ENCODE results near the gene MAPT.
"Not testable (repeated sequence)": the region's sequence is repeated elsewhere in the genome, so short reads cannot be mapped to it uniquely, and the experiment has no call there.

MAPT gene

GRCh38 chr17:45936610-45937009 is 42.3 kb downstream of the MAPT start:
- Histone ChIP-seq H3K4me3 (ENCODE audit: low read depth, low read length) (no peak overlapping the region), H3K36me3 (replicated peaks) (no peaks in the 10 kb centered on the region), H3K27me3 (replicated peaks) (peaks cover 4% of the 10 kb centered on the region), H3K27ac (no peak overlapping the region)
- no peak for DNase-seq
- in situ Hi-C loops (cut with HindIII; ENCODE audit: low pct_ligation_motif_present, low sequenced_read_pairs) = no loop called here
- no peak for TF ChIP-seq CTCF (IDR thresholded peaks at IDR 0.05; ENCODE audit: low read depth, low read length, missing control alignments)

GRCh38 chr17:45937186-45937585 is 42.8 kb downstream of the MAPT start:
- in situ Hi-C loops (cut with HindIII; ENCODE audit: low pct_ligation_motif_present, low sequenced_read_pairs); H3K27me3 ChIP-seq (replicated peaks); DNase-seq; H3K36me3 ChIP-seq (replicated peaks); H3K4me3 ChIP-seq (ENCODE audit: low read depth, low read length); H3K27ac ChIP-seq: not testable (repeated sequence)

- in situ Hi-C loops (cut with HindIII; ENCODE audit: low pct_ligation_motif_present, low sequenced_read_pairs) = no loop called here
- DNase-seq = no peak
- no peak for TF ChIP-seq CTCF (IDR thresholded peaks at IDR 0.05; ENCODE audit: low read depth, low read length, missing control alignments)
- Histone ChIP-seq H3K27me3 (replicated peaks) (peaks cover 4% of the 10 kb centered on the region), H3K36me3 (replicated peaks) (no peaks in the 10 kb centered on the region), H3K4me3 (ENCODE audit: low read depth, low read length) (no peak overlapping the region), H3K27ac (no peak overlapping the region)
Measured at GRCh38 chr17:45939395-45939794, 45.0 kb downstream of the MAPT start.

- TF ChIP-seq CTCF (IDR thresholded peaks at IDR 0.05; ENCODE audit: low read depth, low read length, missing control alignments) = no peak
- no peak for DNase-seq
- H3K36me3 ChIP-seq (replicated peaks) = no peaks in the 10 kb centered on the region
- H3K27me3 ChIP-seq (replicated peaks) = peaks cover 4% of the 10 kb centered on the region
- no peak overlapping the region for H3K27ac ChIP-seq
- H3K4me3 ChIP-seq (ENCODE audit: low read depth, low read length) = no peak overlapping the region
- in situ Hi-C loops (cut with HindIII; ENCODE audit: low pct_ligation_motif_present, low sequenced_read_pairs) = no loop called here
Measured at GRCh38 chr17:45940293-45940692, 45.9 kb downstream of the MAPT start.

- Histone ChIP-seq H3K4me3 (ENCODE audit: low read depth, low read length) (no peak overlapping the region), H3K36me3 (replicated peaks) (no peaks in the 10 kb centered on the region), H3K27ac (no peak overlapping the region), H3K27me3 (replicated peaks) (peaks cover 4% of the 10 kb centered on the region)
- no peak for TF ChIP-seq CTCF (IDR thresholded peaks at IDR 0.05; ENCODE audit: low read depth, low read length, missing control alignments)
- no peak for DNase-seq
- in situ Hi-C loops (cut with HindIII; ENCODE audit: low pct_ligation_motif_present, low sequenced_read_pairs) = no loop called here
Measured at GRCh38 chr17:45940826-45941225, 46.5 kb downstream of the MAPT start.

GRCh38 chr17:45941395-45941794 is 47.0 kb downstream of the MAPT start:
- no peaks in the 10 kb centered on the region for H3K36me3 ChIP-seq (replicated peaks)
- H3K27me3 ChIP-seq (replicated peaks) = peaks cover 4% of the 10 kb centered on the region
- no peak overlapping the region for H3K27ac ChIP-seq
- no peak for TF ChIP-seq CTCF (IDR thresholded peaks at IDR 0.05; ENCODE audit: low read depth, low read length, missing control alignments)
- H3K4me3 ChIP-seq (ENCODE audit: low read depth, low read length) = no peak overlapping the region
- no peak for DNase-seq
- in situ Hi-C loops (cut with HindIII; ENCODE audit: low pct_ligation_motif_present, low sequenced_read_pairs) = no loop called here

All from brain microvascular endothelial cell (primary cell).